K562 (cell line): ENCODE data around the gene TXN. TPM values are rescaled to one million over a fixed set of nuclear protein-coding genes. Genes with fewer than 3 reads are reported as not detected.
A peak's percentile ranks its signal among the peaks of the same experiment; 100 is the strongest.

ENCODE experiments used
- ATF6 ChIP-seq: sonication (generic); formaldehyde crosslinking; IDR thresholded peaks from 2 replicates; pipeline ENCODE4 v1.4.0; 2020; ENCODE audit warnings: mild to moderate bottlenecking, missing genetic modification reagents
- FOXA1 ChIP-seq: fragments of 450-650 bp; IDR thresholded peaks from 2 replicates; pipeline ENCODE4 v1.6.1; 2016; ENCODE audit warnings: mild to moderate bottlenecking, borderline replicate concordance
- HNRNPLL ChIP-seq: fragments of 200-400 bp; formaldehyde crosslinking; IDR thresholded peaks from 2 replicates; pipeline ENCODE4 v1.6.1; 2017; ENCODE audit warnings: low read length, low read depth, mild to moderate bottlenecking; ENCODE audit not compliant: poor library complexity, severe bottlenecking
- MCM7 ChIP-seq, 2 experiments: fragments of 450-650 bp; IDR thresholded peaks; 2 replicates each; pipeline ENCODE4 v1.6.1; 2016 to 2018
- NBN ChIP-seq: fragments of 450-650 bp; IDR thresholded peaks from 2 replicates; pipeline ENCODE4 v1.6.1; 2016; ENCODE audit warnings: low read depth, mild to moderate bottlenecking
- NFE2L1 ChIP-seq: fragments of 450-650 bp; IDR thresholded peaks from 2 replicates; pipeline ENCODE4 v1.6.1; 2016; ENCODE audit warnings: missing genetic modification characterization, low read depth, mild to moderate bottlenecking, missing compliant biosample characterization, moderate library complexity, borderline replicate concordance
- NR0B1 ChIP-seq: fragments of 450-650 bp; IDR thresholded peaks from one replicate; pipeline ENCODE4 v1.6.1; 2018; ENCODE audit warnings: mild to moderate bottlenecking, moderate library complexity; ENCODE audit not compliant: partially characterized antibody
- POLR3A ChIP-seq: IDR thresholded peaks from 2 replicates; pipeline ENCODE4 v1.6.1; 2011; ENCODE audit warnings: borderline replicate concordance, mild to moderate bottlenecking, moderate library complexity; ENCODE audit not compliant: insufficient read length, insufficient read depth; ENCODE audit errors: extremely low read depth
- U2AF1 ChIP-seq: fragments of 200-400 bp; formaldehyde crosslinking; optimal IDR thresholded peaks from 2 replicates; pipeline ENCODE3; 2017; ENCODE audit warnings: mild to moderate bottlenecking, low read depth, low read length, moderate library complexity
- ZBTB7A ChIP-seq: IDR thresholded peaks from 2 replicates; pipeline ENCODE4 v1.6.1; 2011; ENCODE audit warnings: low read depth, mild to moderate bottlenecking, low read length, moderate library complexity, borderline replicate concordance; ENCODE audit not compliant: control insufficient read depth
- ZNF175 ChIP-seq: fragments of 200-800 bp; sonication (Bioruptor generic); IDR thresholded peaks from 2 replicates; pipeline ENCODE4 v1.6.1; 2016; ENCODE audit warnings: low read depth, mild to moderate bottlenecking, missing genetic modification characterization, missing compliant biosample characterization
- ZNF830 ChIP-seq: fragments of 250-450 bp; sonication (Bioruptor Pico); IDR thresholded peaks from 2 replicates; pipeline ENCODE4 v1.5.0; 2021; ENCODE audit warnings: mild to moderate bottlenecking
- polyA plus RNA-seq, 8 experiments: library from polyadenylated mRNA; depleted of rRNA in 4 of 8; stranded (reverse) in 5 of 8; unstranded in 3 of 8; fragments of >200 nt; fragmentation: Nextera tagmentation in 2 of 8; fragmentation: Illumina TruSeq in 1 of 8; extraction: Ambion mirVana in 2 of 8; extraction: Trizol in 1 of 8; gene quantifications; 2 replicates each; pipeline versions ENCODE4 v1.2.1 to v1.2.3, GENCODE V29; 2011 to 2014; ENCODE audit warnings: inconsistent platforms in 1 of 8, missing spikeins in 1 of 8
- total RNA-seq, 7 experiments: library from RNA; depleted of rRNA in 6 of 7; stranded (reverse); fragments of >200 nt in 6 of 7; fragmentation: Illumina TruSeq in 2 of 7; extraction: Trizol in 2 of 7; gene quantifications; 2 replicates each; pipeline versions ENCODE4 v1.2.1 to v1.2.3, GENCODE V29; 2011 to 2021; ENCODE audit warnings: low replicate concordance in 1 of 7
- TF ChIP-seq, protein P1 (sequence below): fragments of 250-450 bp; sonication (Bioruptor Pico); IDR thresholded peaks from 2 replicates; pipeline ENCODE4 v1.8.0; 2021; ENCODE audit warnings: borderline replicate concordance, mild to moderate bottlenecking, moderate library complexity; ENCODE audit not compliant: poor library complexity, severe bottlenecking
- TF ChIP-seq, protein P2 (sequence below): fragments of 200-800 bp; sonication (Bioruptor generic); IDR thresholded peaks from 2 replicates; pipeline ENCODE4 v1.6.1; 2017; ENCODE audit warnings: missing genetic modification characterization, missing compliant biosample characterization
- TF ChIP-seq, protein P3 (sequence below): sonication (generic); formaldehyde crosslinking; IDR thresholded peaks from 2 replicates; pipeline ENCODE4 v1.8.0; 2022; ENCODE audit warnings: missing genetic modification reagents, mild to moderate bottlenecking, borderline replicate concordance

TXN gene
- total and polyA plus RNA-seq, 9 of the 15 experiments (the other 6 are each of a cell fraction or from before 2014, with no cell fraction given) = 272 to 1,596 (median 514) TPM

DNA sequence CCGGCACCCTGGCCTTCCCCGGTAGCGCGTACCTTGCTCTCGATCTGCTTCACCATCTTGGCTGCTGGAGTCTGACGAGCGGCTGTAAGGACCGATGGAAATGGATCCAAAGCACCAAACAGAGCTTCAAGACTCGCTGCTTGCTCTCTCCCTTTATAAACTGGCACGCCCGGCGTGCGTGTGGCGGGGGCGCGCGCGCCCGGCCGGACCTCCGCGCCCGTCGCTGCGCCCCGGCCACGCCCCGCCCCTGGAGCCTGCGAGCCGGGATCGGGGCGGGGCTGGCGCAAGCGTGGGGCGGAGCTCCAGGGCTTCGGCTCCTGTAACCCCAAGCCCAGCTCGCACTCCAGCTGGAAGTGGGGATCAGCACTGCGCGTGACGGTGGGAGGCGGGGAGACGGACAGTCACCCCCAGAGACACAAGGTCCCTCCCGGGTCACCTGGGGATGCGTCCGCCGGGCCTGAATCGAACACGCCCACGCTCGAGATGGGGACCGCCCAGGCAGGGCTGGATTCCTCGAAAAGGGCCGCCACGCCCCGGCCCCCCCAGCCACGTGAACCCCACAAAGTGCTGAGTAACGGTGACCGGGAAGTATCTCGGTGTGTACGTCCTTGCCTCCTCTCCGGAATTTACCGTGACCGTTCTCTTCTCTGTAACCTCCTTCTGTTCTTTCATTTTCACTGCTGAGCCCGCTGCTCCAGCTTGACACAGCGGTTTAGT is at the start of gene TXN (continued):
- no peak for TF ChIP-seq NR0B1
- TF ChIP-seq, protein P1, sequence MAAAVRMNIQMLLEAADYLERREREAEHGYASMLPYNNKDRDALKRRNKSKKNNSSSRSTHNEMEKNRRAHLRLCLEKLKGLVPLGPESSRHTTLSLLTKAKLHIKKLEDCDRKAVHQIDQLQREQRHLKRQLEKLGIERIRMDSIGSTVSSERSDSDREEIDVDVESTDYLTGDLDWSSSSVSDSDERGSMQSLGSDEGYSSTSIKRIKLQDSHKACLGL = no peak
- no peak for TF ChIP-seq ZNF830 (CRISPR knock-in tag)
- TF ChIP-seq FOXA1 = no peak
- peak; percentile 69; the same call in 1 of the 2 replicates for TF ChIP-seq ZNF175 (CRISPR knock-in tag)
- TF ChIP-seq ATF6 (CRISPR knock-in tag) = no peak
- TF ChIP-seq NBN = peak; percentile 78; the same call in 1 of the 2 replicates
- peak; percentile 74 for TF ChIP-seq NFE2L1 (tag)
- TF ChIP-seq, protein P2, sequence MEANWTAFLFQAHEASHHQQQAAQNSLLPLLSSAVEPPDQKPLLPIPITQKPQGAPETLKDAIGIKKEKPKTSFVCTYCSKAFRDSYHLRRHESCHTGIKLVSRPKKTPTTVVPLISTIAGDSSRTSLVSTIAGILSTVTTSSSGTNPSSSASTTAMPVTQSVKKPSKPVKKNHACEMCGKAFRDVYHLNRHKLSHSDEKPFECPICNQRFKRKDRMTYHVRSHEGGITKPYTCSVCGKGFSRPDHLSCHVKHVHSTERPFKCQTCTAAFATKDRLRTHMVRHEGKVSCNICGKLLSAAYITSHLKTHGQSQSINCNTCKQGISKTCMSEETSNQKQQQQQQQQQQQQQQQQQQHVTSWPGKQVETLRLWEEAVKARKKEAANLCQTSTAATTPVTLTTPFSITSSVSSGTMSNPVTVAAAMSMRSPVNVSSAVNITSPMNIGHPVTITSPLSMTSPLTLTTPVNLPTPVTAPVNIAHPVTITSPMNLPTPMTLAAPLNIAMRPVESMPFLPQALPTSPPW (CRISPR knock-in tag) = peak; percentile 97
- no peak for TF ChIP-seq MCM7 (IDR thresholded peaks at IDR 0.05)
- no peak for TF ChIP-seq U2AF1
- TF ChIP-seq, protein P3, sequence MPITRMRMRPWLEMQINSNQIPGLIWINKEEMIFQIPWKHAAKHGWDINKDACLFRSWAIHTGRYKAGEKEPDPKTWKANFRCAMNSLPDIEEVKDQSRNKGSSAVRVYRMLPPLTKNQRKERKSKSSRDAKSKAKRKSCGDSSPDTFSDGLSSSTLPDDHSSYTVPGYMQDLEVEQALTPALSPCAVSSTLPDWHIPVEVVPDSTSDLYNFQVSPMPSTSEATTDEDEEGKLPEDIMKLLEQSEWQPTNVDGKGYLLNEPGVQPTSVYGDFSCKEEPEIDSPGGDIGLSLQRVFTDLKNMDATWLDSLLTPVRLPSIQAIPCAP (CRISPR knock-in tag) = no peak
- TF ChIP-seq HNRNPLL = peak; percentile 36
- TF ChIP-seq POLR3A = no peak
- TF ChIP-seq ZBTB7A = 0 out of 2 replicates have a peak, but pooled peaks have one; percentile 35
